Transverse colon (tissue), 4 donors: ENCODE measurements around the gene ITGBL1. TPM values are rescaled to one million over a fixed set of nuclear protein-coding genes. Genes with fewer than 3 reads are reported as not detected.

ENCODE experiments used
- DNase-seq: peaks from one replicate; pipeline ENCODE4 v3.0.0-alpha.2; 2019
- H3K27ac ChIP-seq, 4 donors: fragments of 200-600 bp; sonication (generic); 2 replicates each; pipeline ENCODE4 v1.5.1; 2016 to 2018; ENCODE audit warnings: inconsistent platforms in 4 of 4
- H3K27me3 ChIP-seq: fragments of 200-600 bp; sonication (generic); 2 replicates; pipeline ENCODE4 v1.5.1; 2017; ENCODE audit warnings: inconsistent platforms
- H3K36me3 ChIP-seq, 4 donors: fragments of 200-600 bp; sonication (generic); 2 replicates each; pipeline ENCODE4 v1.5.1; 2017 to 2019; ENCODE audit warnings: inconsistent platforms in 4 of 4
- H3K4me1 ChIP-seq, 4 donors: fragments of 200-600 bp; sonication (generic); 2 replicates each; pipeline ENCODE4 v1.5.1; 2017 to 2020; ENCODE audit warnings: inconsistent platforms in 4 of 4
- H3K4me3 ChIP-seq, 4 donors: fragments of 200-600 bp; sonication (generic); 1 replicate in 1 of 4; 2 replicates in 3 of 4; pipeline versions ENCODE4 v1.5.1 to v1.6.1; 2017 to 2019; ENCODE audit warnings: inconsistent platforms in 4 of 4
- H3K9me3 ChIP-seq, 2 donors: fragments of 200-600 bp; sonication (generic); 2 replicates each; pipeline ENCODE4 v1.5.1; 2017 to 2019; ENCODE audit warnings: inconsistent platforms in 2 of 2
- CTCF ChIP-seq, 5 experiments: fragments of 200-600 bp in 3 of 5; fragments of 450-650 bp in 2 of 5; sonication (generic) in 3 of 5; IDR thresholded peaks; 1 replicate in 2 of 5; 2 replicates in 3 of 5; pipeline ENCODE4 v1.5.1; 2016 to 2017; ENCODE audit warnings: antibody characterized with exemption in 5 of 5, inconsistent platforms in 3 of 5, mild to moderate bottlenecking in 2 of 5, moderate library complexity in 1 of 5
- EP300 ChIP-seq: sonication (generic); formaldehyde crosslinking; IDR thresholded peaks from one replicate; pipeline ENCODE4 v1.6.1; 2017; ENCODE audit warnings: antibody characterized with exemption, low read depth
- POLR2A ChIP-seq: fragments of 450-650 bp; IDR thresholded peaks from one replicate; pipeline ENCODE4 v1.6.1; 2016; ENCODE audit warnings: antibody characterized with exemption, mild to moderate bottlenecking, moderate library complexity
- POLR2AphosphoS5 ChIP-seq, 3 donors: sonication (generic); formaldehyde crosslinking; IDR thresholded peaks; one replicate each; pipeline ENCODE4 v1.6.1; 2016; ENCODE audit warnings: antibody characterized with exemption in 3 of 3
- WGBS, 2 donors: methylation state at CpG; one replicate each; pipeline ENCODE4 v1.1.5; 2018; ENCODE audit warnings: low coverage in 1 of 2; 5-methylcytosine and 5-hydroxymethylcytosine counted together
- in situ Hi-C, 4 donors: fragments of 200-750 bp; cut with MboI; loops; one replicate each; pipeline versions ENCODE4 v1.15.0 to v1.15.1; 2017; ENCODE audit warnings: low sequenced_read_pairs in 3 of 4, low pct_ligation_motif_present in 1 of 4, low pct_unique_long_range_greater_than_20kb in 1 of 4
- intact Hi-C: fragments of 100-400 bp; cut with DNase I; formaldehyde crosslinking; loops from one replicate; pipeline ENCODE4 v1.15.1; 2023; ENCODE audit warnings: low total_unique reads
- total RNA-seq, 4 donors: library from RNA; depleted of rRNA; stranded (reverse); fragments of >200 nt; gene quantifications; one replicate each; pipeline ENCODE4 v1.1.0, GENCODE V29; 2016

The ITGBL1 gene
- total RNA-seq, 4 donors from 2014 or later = 0.48 to 0.80 (median 0.68) TPM; not detected in 1

GRCh38 chr13:101520672-101521071, 68.2 kb downstream of the ITGBL1 start:
- TF ChIP-seq CTCF (IDR thresholded peaks at IDR 0.05) = no peak
- no peak for TF ChIP-seq POLR2A
- TF ChIP-seq EP300 = no peak
- no peak for TF ChIP-seq POLR2AphosphoS5 (IDR thresholded peaks at IDR 0.05)
- WGBS, 2 donors = 68 to 89% methylated on average over 4 of the region's 4 CpGs
- Histone ChIP-seq H3K36me3 (no peaks in the 10 kb centered on the region), H3K9me3 (no peaks in the 10 kb centered on the region), H3K27ac (no peak overlapping the region), H3K4me1 (no peaks in the 10 kb centered on the region), H3K4me3 (no peak overlapping the region), H3K27me3 (no peaks in the 10 kb centered on the region)
- intact Hi-C loops = no loop called here
- in situ Hi-C loops = loop anchor here in 2 of 4 donors (5.0 to 25.0 kb wide), 2 partner anchors 237 to 242 kb away; no protein-coding TSS in a partner anchor
- no peak for DNase-seq

GRCh38 chr13:101521371-101521770, 68.9 kb downstream of the ITGBL1 start:
- no peak for DNase-seq
- TF ChIP-seq POLR2AphosphoS5 (IDR thresholded peaks at IDR 0.05) (no peak), POLR2A (no peak), EP300 (no peak), CTCF (IDR thresholded peaks at IDR 0.05) (no peak)
- in situ Hi-C loops = loop anchor here in 2 of 4 donors (5.0 to 25.0 kb wide), 2 partner anchors 236 to 241 kb away; no protein-coding TSS in a partner anchor

GRCh38 chr13:101522607-101523006, 70.1 kb downstream of the ITGBL1 start:
- DNase-seq = no peak
- Histone ChIP-seq H3K9me3 (no peaks in the 10 kb centered on the region), H3K4me1 (no peaks in the 10 kb centered on the region), H3K4me3 (no peak overlapping the region), H3K27ac (no peak overlapping the region), H3K36me3 (no peaks in the 10 kb centered on the region), H3K27me3 (no peaks in the 10 kb centered on the region)
- in situ Hi-C loops (loop anchor here in 2 of 4 donors (5.0 to 25.0 kb wide), 2 partner anchors 235 to 240 kb away; no protein-coding TSS in a partner anchor), intact Hi-C loops (no loop called here)
- no peak for TF ChIP-seq EP300
- no peak for TF ChIP-seq CTCF (IDR thresholded peaks at IDR 0.05)
- TF ChIP-seq POLR2AphosphoS5 (IDR thresholded peaks at IDR 0.05) = no peak
- TF ChIP-seq POLR2A = no peak
- WGBS, 2 donors = 83 to 94% methylated on average over 4 to 5 of the region's 5 CpGs

More at GRCh38 chr13:101521371-101521770, 68.9 kb downstream of the ITGBL1 start:
- no peaks in the 10 kb centered on the region for H3K36me3 ChIP-seq
- H3K27me3 ChIP-seq = no peaks in the 10 kb centered on the region
- 82 to 85% methylated on average over 5 to 6 of the region's 6 CpGs for WGBS, 2 donors
- H3K4me3 ChIP-seq = no peak overlapping the region
- no peaks in the 10 kb centered on the region for H3K9me3 ChIP-seq
- intact Hi-C loops = no loop called here
- H3K27ac ChIP-seq = no peak overlapping the region
- no peaks in the 10 kb centered on the region for H3K4me1 ChIP-seq

DNA sequence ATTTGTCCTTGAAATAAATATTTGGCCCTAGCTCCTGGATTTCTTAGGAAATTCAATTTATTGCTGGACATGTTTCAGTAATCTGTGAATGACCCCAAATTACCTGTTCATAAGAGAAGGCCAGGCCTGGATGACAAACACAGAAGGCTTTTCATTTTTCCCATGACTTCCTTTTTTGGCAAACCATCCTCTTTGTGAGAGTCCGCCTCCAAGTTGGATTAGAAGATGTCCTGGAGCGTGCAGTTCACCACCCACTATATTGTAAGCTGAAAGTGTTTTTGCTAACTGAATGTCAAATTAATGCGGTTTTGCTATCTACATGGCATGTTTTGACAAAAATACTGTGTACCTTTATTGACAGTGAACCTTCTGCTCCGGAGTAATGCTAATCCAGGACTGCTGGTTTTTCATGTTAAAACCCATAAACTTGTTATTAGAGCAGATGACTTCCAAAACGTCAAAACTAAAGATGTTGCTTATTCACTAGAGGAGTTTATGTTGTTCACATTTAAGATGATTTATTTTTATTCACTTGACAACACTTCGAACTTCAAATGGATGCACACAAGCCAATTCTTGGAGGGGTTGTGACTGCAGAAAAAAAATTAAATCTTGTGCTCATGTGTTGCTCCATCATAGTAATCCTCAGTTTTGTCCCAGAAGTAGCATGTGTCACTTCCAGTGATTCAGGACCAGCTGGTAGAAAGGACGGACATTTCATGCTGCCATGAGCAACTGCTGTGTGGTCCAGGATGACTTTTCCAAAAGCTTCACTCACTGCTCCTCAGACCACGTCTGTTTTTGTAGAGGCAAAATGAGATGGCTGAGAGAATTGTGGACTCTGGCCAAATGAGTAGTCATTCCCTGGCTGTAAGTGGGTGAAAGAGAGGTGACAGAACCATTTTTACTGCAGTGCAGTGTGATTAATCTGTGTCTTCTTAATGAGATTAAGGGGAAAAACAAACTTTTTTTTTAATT, 71.0 kb downstream of the ITGBL1 start:
- no peaks in the 10 kb centered on the region for H3K9me3 ChIP-seq
- in situ Hi-C loops = loop anchor here in 2 of 4 donors (5.0 to 25.0 kb wide), 2 partner anchors 234 to 239 kb away; no protein-coding TSS in a partner anchor
- H3K36me3 ChIP-seq = no peaks in the 10 kb centered on the region
- TF ChIP-seq EP300 (no peak), CTCF (IDR thresholded peaks at IDR 0.05) (no peak), POLR2A (no peak), POLR2AphosphoS5 (IDR thresholded peaks at IDR 0.05) (no peak)
- H3K27me3 ChIP-seq = no peaks in the 10 kb centered on the region
- DNase-seq = no peak
- no peaks in the 10 kb centered on the region for H3K4me1 ChIP-seq
- intact Hi-C loops = no loop called here
- H3K27ac ChIP-seq = no peak overlapping the region
- H3K4me3 ChIP-seq = no peak overlapping the region
- WGBS, 2 donors = 54 to 67% methylated on average over 5 to 8 of the region's 8 CpGs
